Measurements from ENCODE around the gene DHX38.

DNA sequence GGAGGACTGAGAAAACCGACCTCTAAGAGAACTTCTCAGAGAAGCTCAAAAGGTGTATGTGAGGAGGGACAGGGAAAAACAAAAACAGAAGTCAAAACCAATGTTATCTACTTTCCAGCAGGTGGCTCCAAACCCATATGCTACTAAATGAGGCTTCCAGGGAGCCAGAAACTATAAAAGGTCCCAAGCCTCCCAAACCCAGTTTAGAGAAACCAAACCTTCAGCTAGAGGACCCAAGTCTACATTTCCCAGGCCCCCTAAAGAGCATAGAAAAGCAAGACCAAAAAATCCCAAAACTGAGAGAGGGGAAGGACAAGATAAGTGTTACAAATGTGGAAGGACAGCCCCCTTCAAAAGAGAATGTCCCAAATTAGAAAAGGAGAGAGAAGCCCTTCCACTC, 26.9 kb upstream of the DHX38 start:
- TF ChIP-seq, protein P1, sequence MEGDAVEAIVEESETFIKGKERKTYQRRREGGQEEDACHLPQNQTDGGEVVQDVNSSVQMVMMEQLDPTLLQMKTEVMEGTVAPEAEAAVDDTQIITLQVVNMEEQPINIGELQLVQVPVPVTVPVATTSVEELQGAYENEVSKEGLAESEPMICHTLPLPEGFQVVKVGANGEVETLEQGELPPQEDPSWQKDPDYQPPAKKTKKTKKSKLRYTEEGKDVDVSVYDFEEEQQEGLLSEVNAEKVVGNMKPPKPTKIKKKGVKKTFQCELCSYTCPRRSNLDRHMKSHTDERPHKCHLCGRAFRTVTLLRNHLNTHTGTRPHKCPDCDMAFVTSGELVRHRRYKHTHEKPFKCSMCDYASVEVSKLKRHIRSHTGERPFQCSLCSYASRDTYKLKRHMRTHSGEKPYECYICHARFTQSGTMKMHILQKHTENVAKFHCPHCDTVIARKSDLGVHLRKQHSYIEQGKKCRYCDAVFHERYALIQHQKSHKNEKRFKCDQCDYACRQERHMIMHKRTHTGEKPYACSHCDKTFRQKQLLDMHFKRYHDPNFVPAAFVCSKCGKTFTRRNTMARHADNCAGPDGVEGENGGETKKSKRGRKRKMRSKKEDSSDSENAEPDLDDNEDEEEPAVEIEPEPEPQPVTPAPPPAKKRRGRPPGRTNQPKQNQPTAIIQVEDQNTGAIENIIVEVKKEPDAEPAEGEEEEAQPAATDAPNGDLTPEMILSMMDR (IDR thresholded peaks at IDR 0.05), result peak in 2 of 4 experiments; percentile 23 to 24
- TF ChIP-seq EP300 (IDR thresholded peaks at IDR 0.05), result no peak
- TF ChIP-seq POLR2AphosphoS5 (IDR thresholded peaks at IDR 0.05), result no peak

Data from sigmoid colon (tissue), 4 donors.